ENCODE data around the gene SERINC5.

DNA sequence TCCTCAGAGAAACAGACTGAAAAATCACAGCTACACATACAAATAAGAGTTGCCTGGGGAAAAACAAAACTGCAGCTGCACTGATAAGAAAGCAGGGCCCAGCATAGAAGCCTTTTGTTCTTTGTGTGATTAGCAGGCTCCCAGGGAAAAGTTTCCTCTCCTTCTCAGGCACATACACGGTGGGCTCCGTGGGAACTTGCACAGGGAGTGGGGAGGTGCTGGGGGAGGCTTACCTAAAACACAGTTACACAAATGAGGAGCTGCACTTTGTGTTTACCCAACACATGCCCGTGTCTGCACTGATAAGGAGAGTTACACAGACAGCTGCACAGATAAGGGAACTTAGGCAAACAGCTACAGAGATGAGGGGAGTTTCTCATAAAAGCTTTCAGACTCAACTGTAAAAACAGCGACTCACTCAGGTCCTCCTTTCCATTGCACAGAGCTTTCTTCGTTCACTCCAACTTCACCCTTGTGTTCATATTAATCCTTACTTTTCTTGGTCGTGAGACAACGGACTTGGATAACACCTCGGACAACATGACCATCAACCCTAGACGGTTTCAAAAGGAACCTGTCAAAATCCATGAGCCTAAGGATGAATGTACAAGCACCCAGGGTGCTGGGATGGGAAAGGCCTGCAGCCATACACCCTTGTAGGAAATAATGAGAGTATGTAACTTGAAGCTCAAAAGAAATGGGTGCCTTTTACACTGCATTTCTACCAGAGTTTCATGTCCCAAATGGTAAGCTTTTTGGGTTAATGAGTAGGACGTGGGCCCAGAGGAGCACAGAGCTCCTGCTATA, 50.8 kb downstream of the SERINC5 start:
- no peak for TF ChIP-seq RXRA (IDR thresholded peaks at IDR 0.05; ENCODE audit: borderline replicate concordance, low read depth)
- TF ChIP-seq JUND (IDR thresholded peaks at IDR 0.05), result no peak
- TF ChIP-seq, protein P1, sequence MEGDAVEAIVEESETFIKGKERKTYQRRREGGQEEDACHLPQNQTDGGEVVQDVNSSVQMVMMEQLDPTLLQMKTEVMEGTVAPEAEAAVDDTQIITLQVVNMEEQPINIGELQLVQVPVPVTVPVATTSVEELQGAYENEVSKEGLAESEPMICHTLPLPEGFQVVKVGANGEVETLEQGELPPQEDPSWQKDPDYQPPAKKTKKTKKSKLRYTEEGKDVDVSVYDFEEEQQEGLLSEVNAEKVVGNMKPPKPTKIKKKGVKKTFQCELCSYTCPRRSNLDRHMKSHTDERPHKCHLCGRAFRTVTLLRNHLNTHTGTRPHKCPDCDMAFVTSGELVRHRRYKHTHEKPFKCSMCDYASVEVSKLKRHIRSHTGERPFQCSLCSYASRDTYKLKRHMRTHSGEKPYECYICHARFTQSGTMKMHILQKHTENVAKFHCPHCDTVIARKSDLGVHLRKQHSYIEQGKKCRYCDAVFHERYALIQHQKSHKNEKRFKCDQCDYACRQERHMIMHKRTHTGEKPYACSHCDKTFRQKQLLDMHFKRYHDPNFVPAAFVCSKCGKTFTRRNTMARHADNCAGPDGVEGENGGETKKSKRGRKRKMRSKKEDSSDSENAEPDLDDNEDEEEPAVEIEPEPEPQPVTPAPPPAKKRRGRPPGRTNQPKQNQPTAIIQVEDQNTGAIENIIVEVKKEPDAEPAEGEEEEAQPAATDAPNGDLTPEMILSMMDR (IDR thresholded peaks at IDR 0.05), result no peak
